ENCODE results near the gene ERN2.

DNA sequence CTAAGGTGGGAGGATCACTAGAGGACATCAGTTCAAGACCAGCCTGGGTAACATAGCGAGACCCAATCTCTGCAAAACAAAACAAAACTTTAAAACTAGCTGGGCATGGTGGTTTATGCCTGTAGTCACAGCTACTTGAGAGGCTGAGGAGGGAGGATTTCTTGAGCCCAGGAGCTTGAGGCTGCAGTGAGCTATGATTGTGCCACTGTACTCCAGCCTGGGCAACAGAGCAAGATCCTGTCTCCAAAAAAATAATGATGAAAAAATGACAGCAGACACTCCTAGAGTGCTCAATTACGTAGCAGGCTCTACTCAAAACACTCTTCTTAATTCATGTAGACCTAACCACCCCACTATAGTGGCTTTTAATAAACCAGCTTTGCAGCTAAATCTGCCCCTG, 12.9 kb downstream of the ERN2 start:
- TF ChIP-seq CTCF (conservative IDR thresholded peaks at IDR 0.05) = no peak
- no peak for TF ChIP-seq ZFX (IDR thresholded peaks at IDR 0.05)

Data from C4-2B (cell line).